Measurements from ENCODE around the gene COG5.

GRCh38 chr7:107157091-107157490 is 406.6 kb downstream of the COG5 start:
- TF ChIP-seq CTCF (IDR thresholded peaks at IDR 0.05) (no peak), POLR2A (IDR thresholded peaks at IDR 0.05) (no peak)

All from adrenal gland (tissue), 5 donors.